Stimulated activated CD4-positive, alpha-beta T cell treated with anti-CD3 and anti-CD28 coated beads, Interleukin-2, amount 100 ng/mL, for 4 hours (primary cell): Measurements from ENCODE around the gene USP17L28.
"Not testable (repeated sequence)": the region's sequence is repeated elsewhere in the genome, so short reads cannot be mapped to it uniquely, and the experiment has no call there.

Experiments
- DNase-seq: peaks from one replicate; pipeline ENCODE4 v3.0.0-alpha.2; 2020; ENCODE audit warnings: low read depth

The USP17L28 gene, protein sequence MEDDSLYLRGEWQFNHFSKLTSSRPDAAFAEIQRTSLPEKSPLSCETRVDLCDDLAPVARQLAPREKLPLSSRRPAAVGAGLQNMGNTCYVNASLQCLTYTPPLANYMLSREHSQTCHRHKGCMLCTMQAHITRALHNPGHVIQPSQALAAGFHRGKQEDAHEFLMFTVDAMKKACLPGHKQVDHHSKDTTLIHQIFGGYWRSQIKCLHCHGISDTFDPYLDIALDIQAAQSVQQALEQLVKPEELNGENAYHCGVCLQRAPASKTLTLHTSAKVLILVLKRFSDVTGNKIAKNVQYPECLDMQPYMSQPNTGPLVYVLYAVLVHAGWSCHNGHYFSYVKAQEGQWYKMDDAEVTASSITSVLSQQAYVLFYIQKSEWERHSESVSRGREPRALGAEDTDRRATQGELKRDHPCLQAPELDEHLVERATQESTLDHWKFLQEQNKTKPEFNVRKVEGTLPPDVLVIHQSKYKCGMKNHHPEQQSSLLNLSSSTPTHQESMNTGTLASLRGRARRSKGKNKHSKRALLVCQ

DNA sequence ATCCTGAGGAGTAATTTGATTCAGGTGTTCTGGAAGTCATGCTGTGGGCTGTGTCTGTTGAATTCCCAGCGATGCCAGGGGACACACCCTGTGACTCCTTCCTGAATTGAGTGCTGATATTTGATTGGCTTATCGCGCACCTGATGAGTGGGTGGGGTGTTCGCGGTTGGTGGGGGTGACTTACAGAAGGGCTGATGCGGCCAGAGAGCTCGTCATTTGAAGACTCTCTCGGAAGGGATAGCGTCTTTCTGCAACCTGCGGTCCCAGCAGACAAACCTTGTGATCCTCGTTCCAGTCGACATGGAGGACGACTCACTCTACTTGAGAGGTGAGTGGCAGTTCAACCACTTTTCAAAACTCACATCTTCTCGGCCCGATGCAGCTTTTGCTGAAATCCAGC, at the start of gene USP17L28:
USP17L28 (plus strand) TSS at position 301 of the 400 bp plus-strand sequence; CDS start at position 301, 0 bp downstream.
- DNase-seq: not testable (repeated sequence)

DNA sequence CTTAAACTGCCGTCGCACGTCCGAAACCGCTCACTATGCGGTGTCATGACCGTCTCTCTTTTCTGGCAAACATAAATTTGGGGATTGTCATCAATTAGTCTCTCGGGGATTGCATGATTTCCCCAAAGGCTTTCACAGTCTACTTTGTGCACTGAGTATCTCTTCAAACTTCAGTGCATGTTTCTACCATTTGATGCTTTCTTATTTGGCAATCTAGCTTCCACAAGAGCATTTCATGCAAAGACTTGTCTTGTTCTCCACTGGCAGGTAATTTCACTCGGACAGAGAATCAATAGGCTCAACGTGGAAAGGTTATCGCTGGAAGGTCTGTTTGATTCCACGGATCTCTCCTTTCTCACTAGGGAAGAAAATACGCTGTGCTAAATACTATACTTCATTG, 24.5 kb upstream of the USP17L28 start:
- not testable (repeated sequence) for DNase-seq

DNA sequence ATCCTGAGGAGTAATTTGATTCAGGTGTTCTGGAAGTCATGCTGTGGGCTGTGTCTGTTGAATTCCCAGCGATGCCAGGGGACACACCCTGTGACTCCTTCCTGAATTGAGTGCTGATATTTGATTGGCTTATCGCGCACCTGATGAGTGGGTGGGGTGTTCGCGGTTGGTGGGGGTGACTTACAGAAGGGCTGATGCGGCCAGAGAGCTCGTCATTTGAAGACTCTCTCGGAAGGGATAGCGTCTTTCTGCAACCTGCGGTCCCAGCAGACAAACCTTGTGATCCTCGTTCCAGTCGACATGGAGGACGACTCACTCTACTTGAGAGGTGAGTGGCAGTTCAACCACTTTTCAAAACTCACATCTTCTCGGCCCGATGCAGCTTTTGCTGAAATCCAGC, 23.8 kb upstream of the USP17L28 start, which contains the start of gene USP17L24:
USP17L24 (plus strand) TSS at position 301 of the 400 bp plus-strand sequence; CDS start at position 301, 0 bp downstream.
- DNase-seq: not testable (repeated sequence)

DNA sequence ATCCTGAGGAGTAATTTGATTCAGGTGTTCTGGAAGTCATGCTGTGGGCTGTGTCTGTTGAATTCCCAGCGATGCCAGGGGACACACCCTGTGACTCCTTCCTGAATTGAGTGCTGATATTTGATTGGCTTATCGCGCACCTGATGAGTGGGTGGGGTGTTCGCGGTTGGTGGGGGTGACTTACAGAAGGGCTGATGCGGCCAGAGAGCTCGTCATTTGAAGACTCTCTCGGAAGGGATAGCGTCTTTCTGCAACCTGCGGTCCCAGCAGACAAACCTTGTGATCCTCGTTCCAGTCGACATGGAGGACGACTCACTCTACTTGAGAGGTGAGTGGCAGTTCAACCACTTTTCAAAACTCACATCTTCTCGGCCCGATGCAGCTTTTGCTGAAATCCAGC, 19.1 kb upstream of the USP17L28 start, which contains the start of gene USP17L25:
USP17L25 (plus strand) TSS at position 301 of the 400 bp plus-strand sequence; CDS start at position 301, 0 bp downstream.
- not testable (repeated sequence) for DNase-seq

DNA sequence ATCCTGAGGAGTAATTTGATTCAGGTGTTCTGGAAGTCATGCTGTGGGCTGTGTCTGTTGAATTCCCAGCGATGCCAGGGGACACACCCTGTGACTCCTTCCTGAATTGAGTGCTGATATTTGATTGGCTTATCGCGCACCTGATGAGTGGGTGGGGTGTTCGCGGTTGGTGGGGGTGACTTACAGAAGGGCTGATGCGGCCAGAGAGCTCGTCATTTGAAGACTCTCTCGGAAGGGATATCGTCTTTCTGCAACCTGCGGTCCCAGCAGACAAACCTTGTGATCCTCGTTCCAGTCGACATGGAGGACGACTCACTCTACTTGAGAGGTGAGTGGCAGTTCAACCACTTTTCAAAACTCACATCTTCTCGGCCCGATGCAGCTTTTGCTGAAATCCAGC, 14.3 kb upstream of the USP17L28 start, which contains the start of gene USP17L26:
USP17L26 (plus strand) TSS at position 301 of the 400 bp plus-strand sequence; CDS start at position 301, 0 bp downstream.
- not testable (repeated sequence) for DNase-seq

DNA sequence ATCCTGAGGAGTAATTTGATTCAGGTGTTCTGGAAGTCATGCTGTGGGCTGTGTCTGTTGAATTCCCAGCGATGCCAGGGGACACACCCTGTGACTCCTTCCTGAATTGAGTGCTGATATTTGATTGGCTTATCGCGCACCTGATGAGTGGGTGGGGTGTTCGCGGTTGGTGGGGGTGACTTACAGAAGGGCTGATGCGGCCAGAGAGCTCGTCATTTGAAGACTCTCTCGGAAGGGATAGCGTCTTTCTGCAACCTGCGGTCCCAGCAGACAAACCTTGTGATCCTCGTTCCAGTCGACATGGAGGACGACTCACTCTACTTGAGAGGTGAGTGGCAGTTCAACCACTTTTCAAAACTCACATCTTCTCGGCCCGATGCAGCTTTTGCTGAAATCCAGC, 9.6 kb upstream of the USP17L28 start, which contains the start of gene USP17L5:
USP17L5 (plus strand) TSS at position 301 of the 400 bp plus-strand sequence; CDS start at position 301, 0 bp downstream.
- DNase-seq: not testable (repeated sequence)

DNA sequence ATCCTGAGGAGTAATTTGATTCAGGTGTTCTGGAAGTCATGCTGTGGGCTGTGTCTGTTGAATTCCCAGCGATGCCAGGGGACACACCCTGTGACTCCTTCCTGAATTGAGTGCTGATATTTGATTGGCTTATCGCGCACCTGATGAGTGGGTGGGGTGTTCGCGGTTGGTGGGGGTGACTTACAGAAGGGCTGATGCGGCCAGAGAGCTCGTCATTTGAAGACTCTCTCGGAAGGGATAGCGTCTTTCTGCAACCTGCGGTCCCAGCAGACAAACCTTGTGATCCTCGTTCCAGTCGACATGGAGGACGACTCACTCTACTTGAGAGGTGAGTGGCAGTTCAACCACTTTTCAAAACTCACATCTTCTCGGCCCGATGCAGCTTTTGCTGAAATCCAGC, 4.8 kb upstream of the USP17L28 start, which contains the start of gene USP17L27:
USP17L27 (plus strand) TSS at position 301 of the 400 bp plus-strand sequence; CDS start at position 301, 0 bp downstream.
- not testable (repeated sequence) for DNase-seq

DNA sequence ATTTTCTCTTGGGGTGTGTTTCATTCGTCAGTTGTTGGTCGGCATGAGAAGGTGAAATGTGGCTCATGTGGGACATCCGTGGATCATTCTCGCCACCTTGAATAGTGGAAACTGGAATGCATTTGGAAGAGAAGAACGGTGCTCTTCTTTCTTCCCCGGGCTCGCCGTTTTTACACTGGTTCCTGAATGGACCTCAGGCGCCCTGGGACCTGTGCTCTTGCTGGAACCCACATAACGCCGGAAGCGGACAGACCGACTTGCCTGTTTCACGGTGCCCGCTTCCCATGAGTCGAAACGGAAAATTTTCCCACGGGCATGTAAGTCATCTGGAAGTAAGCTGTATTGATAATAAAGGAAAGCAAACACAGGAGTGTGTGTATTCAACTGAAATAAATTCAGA, 2.2 kb downstream of the USP17L28 start:
- not testable (repeated sequence) for DNase-seq

DNA sequence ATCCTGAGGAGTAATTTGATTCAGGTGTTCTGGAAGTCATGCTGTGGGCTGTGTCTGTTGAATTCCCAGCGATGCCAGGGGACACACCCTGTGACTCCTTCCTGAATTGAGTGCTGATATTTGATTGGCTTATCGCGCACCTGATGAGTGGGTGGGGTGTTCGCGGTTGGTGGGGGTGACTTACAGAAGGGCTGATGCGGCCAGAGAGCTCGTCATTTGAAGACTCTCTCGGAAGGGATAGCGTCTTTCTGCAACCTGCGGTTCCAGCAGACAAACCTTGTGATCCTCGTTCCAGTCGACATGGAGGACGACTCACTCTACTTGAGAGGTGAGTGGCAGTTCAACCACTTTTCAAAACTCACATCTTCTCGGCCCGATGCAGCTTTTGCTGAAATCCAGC, 4.6 kb downstream of the USP17L28 start, which contains the start of gene USP17L29:
USP17L29 (plus strand) TSS at position 301 of the 400 bp plus-strand sequence; CDS start at position 301, 0 bp downstream.
- not testable (repeated sequence) for DNase-seq

DNA sequence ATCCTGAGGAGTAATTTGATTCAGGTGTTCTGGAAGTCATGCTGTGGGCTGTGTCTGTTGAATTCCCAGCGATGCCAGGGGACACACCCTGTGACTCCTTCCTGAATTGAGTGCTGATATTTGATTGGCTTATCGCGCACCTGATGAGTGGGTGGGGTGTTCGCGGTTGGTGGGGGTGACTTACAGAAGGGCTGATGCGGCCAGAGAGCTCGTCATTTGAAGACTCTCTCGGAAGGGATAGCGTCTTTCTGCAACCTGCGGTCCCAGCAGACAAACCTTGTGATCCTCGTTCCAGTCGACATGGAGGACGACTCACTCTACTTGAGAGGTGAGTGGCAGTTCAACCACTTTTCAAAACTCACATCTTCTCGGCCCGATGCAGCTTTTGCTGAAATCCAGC, 14.1 kb downstream of the USP17L28 start, which contains the start of gene USP17L30:
USP17L30 (plus strand) TSS at position 301 of the 400 bp plus-strand sequence; CDS start at position 301, 0 bp downstream.
- not testable (repeated sequence) for DNase-seq

DNA sequence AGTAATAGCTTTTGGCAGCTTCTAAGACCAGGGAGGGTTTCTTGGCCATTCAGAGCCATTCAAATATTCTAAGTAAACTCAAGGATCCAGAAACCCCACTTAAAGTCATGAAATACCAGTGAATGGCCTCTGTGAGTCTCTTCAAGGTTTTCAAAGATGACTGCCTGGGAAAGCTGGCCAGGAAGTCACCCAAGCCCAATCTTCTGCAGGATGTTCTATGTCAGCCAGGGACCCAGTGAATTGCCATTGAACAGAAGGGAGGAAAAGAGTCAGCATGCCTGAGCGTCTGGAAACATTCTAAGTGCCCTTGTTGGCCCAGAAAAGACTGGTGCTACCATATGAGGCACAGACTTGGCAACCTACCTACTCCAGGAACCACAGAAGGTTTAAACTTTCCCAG, 31.2 kb downstream of the USP17L28 start:
- not testable (repeated sequence) for DNase-seq

DNA sequence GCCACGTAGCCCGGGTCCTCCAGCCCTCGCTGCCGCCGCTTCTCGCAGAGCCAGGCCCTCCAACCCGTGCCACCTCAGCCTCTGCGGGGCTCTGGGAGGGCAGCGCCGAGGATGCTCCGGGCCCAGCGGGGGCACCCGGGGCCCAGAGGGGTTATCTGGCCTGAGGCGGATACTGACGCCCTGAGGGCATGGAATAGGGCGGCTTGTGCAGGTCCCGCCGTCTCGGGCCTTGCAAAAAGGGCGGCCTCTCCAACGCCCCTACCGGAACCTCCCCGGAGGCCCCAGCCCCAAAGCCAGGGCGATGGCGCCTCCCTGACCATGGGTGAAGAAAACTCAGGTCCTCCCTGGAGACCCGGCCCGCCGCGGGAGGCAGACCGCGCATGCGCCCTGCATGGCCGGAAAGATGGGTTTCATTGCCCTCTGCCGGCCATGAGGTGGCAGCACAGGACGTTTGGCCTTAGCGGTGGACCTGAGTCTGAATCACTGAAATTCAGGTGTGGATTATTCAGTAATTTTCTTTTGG, 32.4 kb downstream of the USP17L28 start:
- DNase-seq: peak; percentile 44

DNA sequence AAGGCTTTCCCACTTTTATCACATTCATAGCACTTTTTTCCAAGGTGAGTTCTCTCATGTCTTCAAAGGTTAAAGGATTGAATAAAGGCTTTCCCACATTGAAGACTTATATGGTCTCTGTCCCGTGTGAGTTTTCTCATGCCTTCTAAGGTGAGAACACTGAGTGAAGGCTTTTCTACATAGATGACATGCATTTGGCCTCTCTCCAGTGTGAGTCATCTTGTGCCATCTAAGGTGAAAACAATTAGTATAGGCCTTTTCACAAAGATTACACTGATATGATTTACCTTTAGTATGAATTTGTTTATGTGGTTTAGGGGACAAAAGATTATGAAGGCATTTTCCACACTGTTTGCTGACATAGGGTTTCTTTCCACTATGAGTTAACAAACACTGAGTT, 35.4 kb downstream of the USP17L28 start:
- DNase-seq: no peak

DNA sequence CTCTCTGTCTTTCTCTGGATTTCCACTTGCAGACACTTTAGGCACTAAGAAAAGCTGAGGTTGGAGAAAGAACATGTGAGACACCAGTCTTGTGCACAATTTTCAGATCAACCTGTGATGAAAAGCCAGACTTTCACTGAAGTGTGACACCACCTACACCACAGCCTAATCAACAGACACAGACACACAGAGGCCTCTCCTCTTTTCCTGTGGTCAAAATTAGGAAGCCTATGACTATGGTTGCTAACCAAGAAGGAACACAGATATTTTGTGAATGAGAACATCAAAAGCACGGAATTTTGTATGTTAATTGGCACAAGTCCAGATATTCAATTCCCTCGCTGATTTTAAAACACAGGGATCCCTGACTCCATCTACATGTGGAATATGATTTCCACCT, 40.3 kb downstream of the USP17L28 start:
- not testable (repeated sequence) for DNase-seq
